GM18507 (cell line): Measurements from ENCODE around the gene DRP2.
"Not testable (repeated sequence)": the region's sequence is repeated elsewhere in the genome, so short reads cannot be mapped to it uniquely, and the experiment has no call there.

Source experiments
- DNase-seq: peaks from one replicate; pipeline ENCODE4 v3.0.0; 2011; ENCODE audit warnings: low read depth; ENCODE audit not compliant: insufficient read length; ENCODE audit errors: extremely low spot score
- FAIRE-seq: peaks from 2 replicates; lab custom pipeline; 2011; peaks lifted over from hg19 to GRCh38; lab: Jason Lieb, UNC

Gene DRP2

GRCh38 chrX:101219116-101219863, at the start of gene DRP2:
Gene DRP2 (plus strand): TSS chrX:101219786. CDS start chrX:101231648, 11,862 bp downstream.
- DNase-seq: no peak
- FAIRE-seq: no peak

- DNase-seq: no peak
- FAIRE-seq: no peak
Observed at GRCh38 chrX:101171883-101172400, 47.6 kb upstream of the DRP2 start.

DNA sequence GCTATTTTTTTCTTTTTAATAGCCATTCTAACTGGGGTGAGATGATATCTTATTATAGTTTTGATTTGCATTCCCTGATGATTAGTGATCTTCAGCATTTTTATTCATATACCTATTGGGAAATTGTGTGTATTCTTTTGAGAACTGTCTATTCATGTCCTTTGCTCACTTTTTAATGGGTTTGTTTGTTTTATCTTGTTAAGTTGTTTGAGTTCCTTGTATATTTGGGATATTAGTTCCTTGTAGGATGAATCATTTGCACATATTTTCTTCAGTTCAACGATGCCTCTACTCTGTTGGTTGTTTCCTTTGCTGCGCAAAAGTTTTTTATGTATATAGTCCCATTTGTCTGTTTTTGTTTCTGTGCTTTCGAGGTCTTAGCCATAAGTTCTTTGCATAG, 43.1 kb upstream of the DRP2 start:
- DNase-seq (no peak), FAIRE-seq (no peak)

- not testable (repeated sequence) for DNase-seq, FAIRE-seq
Observed at GRCh38 chrX:101184876-101185275, 34.7 kb upstream of the DRP2 start.

GRCh38 chrX:101187961-101188360, 31.6 kb upstream of the DRP2 start:
- FAIRE-seq, DNase-seq: not testable (repeated sequence)

DNA sequence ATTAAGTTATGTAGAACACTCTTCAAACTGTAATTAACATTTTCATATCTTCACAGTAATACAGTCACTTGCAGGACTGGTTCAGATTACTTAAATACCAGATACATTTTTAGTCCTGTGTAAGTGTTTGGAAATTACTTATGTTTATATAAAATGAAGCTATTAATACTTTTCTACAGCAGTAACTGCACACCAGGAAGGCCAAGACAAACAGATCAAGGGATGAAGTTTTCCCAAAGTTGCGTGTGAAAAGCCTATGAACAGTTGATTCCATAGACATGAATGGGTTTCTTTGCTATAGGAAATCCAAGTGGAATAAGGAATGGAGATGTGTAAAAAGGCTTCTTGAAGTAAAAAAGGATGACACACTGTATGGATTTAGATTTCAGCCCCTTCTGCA, 28.9 kb upstream of the DRP2 start:
- FAIRE-seq: no peak
- DNase-seq: no peak

DNA sequence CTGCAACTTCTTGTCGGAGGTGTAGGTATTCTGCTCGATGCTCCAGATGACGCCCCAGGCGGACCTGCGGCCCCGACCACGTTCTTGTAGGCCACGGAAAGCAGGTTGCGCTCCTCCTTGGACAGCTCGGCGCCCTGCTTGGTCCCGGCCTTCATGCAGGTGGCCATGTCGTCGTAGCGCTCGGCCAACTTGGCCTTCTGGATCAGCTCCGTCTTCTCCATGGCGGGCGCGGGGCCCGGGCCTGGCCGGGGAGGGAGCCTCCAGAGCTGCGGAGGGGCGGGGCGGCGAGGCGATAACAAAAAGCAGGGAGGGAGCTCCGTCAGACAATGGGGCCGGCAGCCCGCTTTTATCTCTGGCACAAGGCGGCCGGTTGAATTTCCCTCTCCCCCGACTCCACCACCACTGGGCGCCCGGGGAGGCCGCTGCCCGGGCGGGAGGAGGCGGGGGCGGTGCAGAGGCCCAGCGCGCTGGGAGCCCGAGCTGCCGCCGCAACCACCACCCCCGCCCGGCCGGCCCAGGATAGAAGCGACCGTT, 28.3 kb upstream of the DRP2 start:
- FAIRE-seq (no peak), DNase-seq (no peak)

GRCh38 chrX:101195442-101196173, 24.0 kb upstream of the DRP2 start:
- no peak for FAIRE-seq
- no peak for DNase-seq

DNA sequence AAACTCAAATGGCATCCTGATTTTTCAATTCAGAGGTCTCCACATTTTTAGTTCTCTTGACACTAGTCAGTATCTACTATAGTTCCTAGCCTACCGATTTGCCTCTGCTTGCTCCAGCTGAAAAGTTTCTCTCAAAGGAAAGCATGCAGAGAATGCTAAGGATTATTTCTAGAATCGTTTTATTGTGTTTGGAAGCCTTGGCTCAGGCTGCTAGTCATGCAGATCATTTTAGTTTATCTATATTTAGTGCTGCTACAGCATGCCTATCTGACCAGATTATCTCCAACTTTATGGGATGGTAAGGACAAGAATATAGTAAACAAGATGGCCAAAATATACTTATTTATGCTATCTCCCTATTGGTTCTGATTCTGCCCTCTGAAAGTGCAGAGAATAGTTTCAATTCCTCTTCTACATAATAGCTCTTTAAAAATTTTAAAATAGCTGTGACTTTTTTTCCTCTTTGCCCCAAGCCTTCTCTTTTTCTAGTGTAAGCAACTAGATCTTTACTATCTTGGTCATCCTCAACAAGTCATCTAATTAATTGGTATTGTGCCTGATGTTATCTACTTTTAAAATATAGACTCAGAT, 15.7 kb upstream of the DRP2 start:
- DNase-seq (no peak), FAIRE-seq (no peak)

DNA sequence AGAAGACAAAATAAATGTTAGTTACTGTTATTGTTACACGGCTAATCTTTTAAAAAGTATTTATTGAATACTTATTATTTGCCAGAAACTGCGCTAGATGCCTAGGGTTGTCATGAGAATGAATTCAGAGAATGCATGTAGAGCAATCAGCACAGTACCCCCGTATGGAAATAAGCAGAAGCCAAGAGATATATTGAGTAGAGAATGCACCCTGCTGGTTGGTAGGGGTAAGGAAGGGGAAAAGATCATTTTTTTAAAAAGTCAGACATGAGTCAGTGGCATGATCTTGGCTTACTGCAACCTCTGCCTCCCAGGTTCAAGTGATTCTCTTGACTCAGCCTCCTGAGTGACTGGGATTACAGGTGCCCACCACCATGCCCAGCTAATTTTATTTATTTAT, 13.1 kb upstream of the DRP2 start:
- DNase-seq (no peak), FAIRE-seq (peak; percentile 84)

DNA sequence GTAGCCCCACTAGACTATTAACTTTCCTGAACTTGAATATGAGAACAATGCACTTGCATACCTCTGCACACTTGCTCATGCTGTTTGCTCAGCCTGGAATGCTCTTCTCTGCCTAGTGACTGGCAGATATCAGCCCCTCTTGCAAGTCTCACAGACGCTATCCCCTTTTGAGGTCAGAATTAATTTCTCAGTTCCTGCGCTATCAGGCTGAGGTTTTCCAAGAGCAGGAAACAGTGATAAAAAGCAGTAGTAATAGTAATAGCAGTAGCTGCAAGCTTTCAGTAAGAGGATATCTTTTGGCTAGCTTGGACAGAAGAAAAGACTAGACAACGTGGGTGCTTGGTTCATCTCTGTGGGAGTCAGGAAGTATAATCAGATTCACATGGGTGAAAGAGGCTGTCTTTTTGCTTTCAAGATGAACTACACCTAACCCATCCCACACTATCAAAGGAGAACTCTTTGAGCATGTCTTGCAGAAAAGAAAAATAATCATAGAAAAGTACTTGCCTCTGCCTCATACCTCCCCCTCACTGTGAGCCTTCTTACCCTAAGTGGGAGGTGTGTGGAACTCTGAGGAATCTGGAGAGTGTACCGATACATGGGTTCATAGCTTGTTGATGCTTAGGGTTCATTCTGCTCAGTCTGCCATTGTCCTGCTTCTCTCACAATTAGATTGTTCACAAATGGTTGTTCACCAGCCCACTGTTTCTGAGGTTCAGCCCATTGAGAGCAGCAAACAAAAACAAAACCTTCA, 11.3 kb upstream of the DRP2 start:
- FAIRE-seq (peak; percentile 53), DNase-seq (no peak)

GRCh38 chrX:101210630-101211029, 9.0 kb upstream of the DRP2 start:
- FAIRE-seq: no peak
- DNase-seq: no peak

GRCh38 chrX:101217689-101218088, 1.9 kb upstream of the DRP2 start:
- DNase-seq: no peak
- no peak for FAIRE-seq

GRCh38 chrX:101219864-101220346, 319 bp downstream of the DRP2 start:
- FAIRE-seq: no peak

GRCh38 chrX:101220662-101221260, 1.2 kb downstream of the DRP2 start:
- no peak for FAIRE-seq

More at GRCh38 chrX:101219864-101220346, 319 bp downstream of the DRP2 start:
- DNase-seq: no peak

DNA sequence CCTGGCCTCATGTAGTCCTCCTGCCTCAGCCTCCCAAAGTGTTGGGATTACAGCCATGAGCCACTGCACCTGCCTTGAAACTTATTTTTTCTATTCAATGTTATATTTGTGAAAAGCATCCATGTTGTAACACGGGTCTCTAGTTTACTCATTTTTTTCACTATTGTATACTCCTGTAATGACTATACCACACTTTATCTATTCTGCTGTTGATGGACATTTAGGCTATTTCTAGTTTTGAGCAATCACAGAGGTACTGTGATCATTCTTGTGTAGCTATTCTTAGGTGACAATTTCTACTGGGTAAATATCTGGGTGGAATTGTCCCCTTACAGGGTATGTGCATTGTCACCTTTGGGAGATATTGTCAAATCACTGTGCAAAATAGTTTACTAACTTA, 3.6 kb downstream of the DRP2 start:
- no peak for FAIRE-seq

More at GRCh38 chrX:101220662-101221260, 1.2 kb downstream of the DRP2 start:
- no peak for DNase-seq

DNA sequence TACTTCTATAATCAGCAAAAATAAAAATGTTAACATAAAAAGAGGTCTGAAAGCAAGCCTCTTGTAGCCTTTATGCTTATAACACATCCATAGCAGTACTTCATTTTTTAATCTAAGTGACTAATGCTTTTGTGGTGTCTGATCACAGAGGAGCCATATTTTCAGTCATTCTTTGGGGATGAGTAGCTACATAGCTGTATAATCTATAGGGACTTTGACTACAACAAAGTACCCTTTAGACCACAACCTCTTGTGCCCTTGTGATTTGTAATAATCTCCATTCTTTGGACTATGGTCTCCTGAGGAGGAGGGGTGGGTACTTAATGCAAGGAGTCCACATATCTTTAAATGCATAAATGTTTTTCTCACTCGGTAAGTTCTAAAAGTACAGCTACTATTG, 9.6 kb downstream of the DRP2 start:
- FAIRE-seq (no peak), DNase-seq (no peak)

More for the DNA sequence above, 3.6 kb downstream of the DRP2 start:
- DNase-seq: no peak

DNA sequence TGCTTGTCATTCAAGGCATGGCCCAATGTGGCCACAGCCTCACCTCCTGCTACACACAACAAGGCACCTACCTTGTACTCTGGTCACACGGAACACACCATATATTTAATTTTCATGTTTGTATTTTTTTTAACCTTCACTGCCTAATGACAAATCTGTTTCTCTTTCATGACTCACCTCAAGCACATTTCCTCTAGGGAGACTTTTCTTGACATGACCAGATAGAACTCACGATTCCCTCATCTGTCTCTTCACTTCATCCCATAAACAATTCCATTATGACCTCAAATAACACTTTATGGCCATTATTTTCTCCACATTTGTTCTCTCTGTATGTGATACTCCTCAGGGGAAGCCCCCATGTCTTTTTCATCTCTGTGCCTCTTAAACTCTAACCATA, 11.1 kb downstream of the DRP2 start:
- DNase-seq: no peak
- FAIRE-seq: no peak

DNA sequence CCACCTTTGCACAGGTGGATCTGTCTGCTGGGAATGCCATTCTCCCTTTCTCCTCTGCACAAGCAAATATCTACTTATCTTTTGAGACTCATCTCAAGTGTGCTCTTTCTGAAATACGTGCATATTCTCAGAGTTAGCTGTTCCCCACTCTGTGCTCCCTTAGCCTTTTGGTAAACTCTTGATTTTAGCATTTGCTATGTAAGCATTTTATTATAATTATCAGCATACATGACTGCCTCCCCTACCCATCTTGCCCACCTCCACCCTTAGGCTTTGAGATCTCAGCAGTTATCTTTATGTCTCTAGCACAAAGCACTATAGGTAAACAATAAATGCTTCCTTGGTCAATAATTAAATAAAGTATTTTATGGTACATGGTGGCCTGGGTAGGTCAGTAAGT, 11.5 kb downstream of the DRP2 start:
- DNase-seq (no peak), FAIRE-seq (no peak)
